Measurements from ENCODE around the gene DNAH14.
A peak's percentile ranks its signal among the peaks of the same experiment; 100 is the strongest.

The DNAH14 gene

DNA sequence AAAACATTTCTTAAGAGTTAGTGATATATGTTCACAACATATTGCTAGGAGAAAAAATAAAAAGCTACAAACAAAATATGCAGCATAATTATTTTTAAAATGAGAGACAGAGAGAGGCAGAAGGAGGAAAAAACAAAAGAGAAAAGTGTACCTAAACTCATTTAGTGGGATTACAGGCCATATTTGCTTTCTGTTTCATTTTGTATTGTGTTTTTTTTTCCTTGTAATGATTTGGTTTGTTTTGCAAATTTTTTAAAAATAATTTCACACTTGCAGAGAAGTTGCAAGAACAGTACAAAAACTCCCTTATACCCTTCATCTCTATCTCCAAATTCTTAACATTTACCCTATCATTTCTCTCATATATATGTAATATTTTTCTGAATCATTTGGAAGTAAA lies 433.3 kb downstream of the DNAH14 start:
- H3K4me2 ChIP-seq: peak overlapping the region; percentile 14; the same call in 1 of the 2 replicates
- no peak for TF ChIP-seq CTCF (conservative IDR thresholded peaks at IDR 0.05; ENCODE audit: low read depth, low read length)
- no peaks in the 10 kb centered on the region for H3K27me3 ChIP-seq (ENCODE audit: insufficient read depth, low read depth)
- no peaks in the 10 kb centered on the region for H4K20me1 ChIP-seq (ENCODE audit: insufficient read depth)
- H3K79me2 ChIP-seq (ENCODE audit: insufficient read depth, low read depth): no peaks in the 10 kb centered on the region
- no peak overlapping the region for H3K27ac ChIP-seq
- H3K9ac ChIP-seq: no peak overlapping the region
- H3K4me3 ChIP-seq (IDR thresholded peaks at IDR 0.05; ENCODE audit: insufficient read depth, low read depth, low read length): peak overlapping the region; percentile 45
- peak overlapping the region; percentile 15; the same call in 1 of the 2 replicates for H2AFZ ChIP-seq (ENCODE audit: low read depth)
- H3K4me1 ChIP-seq (ENCODE audit: low read depth, poor library complexity, severe bottlenecking): peaks cover 4% of the 10 kb centered on the region
- H3K36me3 ChIP-seq (ENCODE audit: insufficient read depth): no peaks in the 10 kb centered on the region

DNA sequence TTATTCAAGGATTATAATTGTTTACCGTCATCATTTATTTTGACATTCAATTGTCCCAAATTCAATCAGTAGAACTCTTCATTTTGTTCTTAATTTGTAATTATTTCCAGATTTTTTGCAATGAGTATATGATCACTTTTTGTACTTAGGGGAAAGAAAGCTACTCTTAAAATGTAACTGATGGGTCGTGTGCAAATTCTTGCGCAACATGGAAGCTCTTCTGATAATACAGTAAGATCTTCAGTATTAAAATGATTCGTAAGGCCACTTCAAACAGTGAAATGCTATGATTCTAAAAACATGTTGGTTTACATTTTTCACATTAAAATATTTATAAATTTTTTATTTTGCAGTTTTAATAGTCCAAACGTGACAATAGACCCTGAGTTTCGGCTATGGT lies 435.0 kb downstream of the DNAH14 start:
- H3K27ac ChIP-seq: no peak overlapping the region
- H3K4me1 ChIP-seq (ENCODE audit: low read depth, poor library complexity, severe bottlenecking): peaks cover 4% of the 10 kb centered on the region
- H2AFZ ChIP-seq (ENCODE audit: low read depth): no peak overlapping the region
- H3K9ac ChIP-seq: no peak overlapping the region
- TF ChIP-seq CTCF (conservative IDR thresholded peaks at IDR 0.05; ENCODE audit: low read depth, low read length): no peak
- H4K20me1 ChIP-seq (ENCODE audit: insufficient read depth): no peaks in the 10 kb centered on the region
- H3K36me3 ChIP-seq (ENCODE audit: insufficient read depth): no peaks in the 10 kb centered on the region
- H3K4me2 ChIP-seq: no peak overlapping the region
- H3K4me3 ChIP-seq (IDR thresholded peaks at IDR 0.05; ENCODE audit: insufficient read depth, low read depth, low read length): no peak overlapping the region
- H3K79me2 ChIP-seq (ENCODE audit: insufficient read depth, low read depth): no peaks in the 10 kb centered on the region
- no peaks in the 10 kb centered on the region for H3K27me3 ChIP-seq (ENCODE audit: insufficient read depth, low read depth)

DNA sequence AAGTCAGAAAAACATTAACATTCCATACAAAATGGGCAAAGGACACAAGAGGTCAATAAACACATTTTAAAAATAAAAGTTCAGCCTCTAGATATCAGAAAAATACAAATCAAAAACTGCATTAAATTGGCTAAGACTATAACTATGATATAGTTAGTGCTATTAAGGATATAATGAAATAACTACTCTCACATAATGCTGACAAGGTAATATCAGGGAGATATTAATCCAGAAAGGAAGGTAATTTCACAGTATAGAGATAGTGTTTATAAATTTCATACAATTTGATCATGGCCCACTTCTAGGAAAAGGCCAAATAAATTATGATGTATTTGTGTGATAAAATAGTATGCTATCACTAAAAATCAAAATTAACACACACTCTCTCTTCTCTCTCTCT lies 436.5 kb downstream of the DNAH14 start:
- Histone ChIP-seq H3K27ac (no peak overlapping the region), H3K4me1 (ENCODE audit: low read depth, poor library complexity, severe bottlenecking) (peaks cover 4% of the 10 kb centered on the region), H3K79me2 (ENCODE audit: insufficient read depth, low read depth) (no peaks in the 10 kb centered on the region), H3K27me3 (ENCODE audit: insufficient read depth, low read depth) (no peaks in the 10 kb centered on the region), H3K4me2 (no peak overlapping the region), H4K20me1 (ENCODE audit: insufficient read depth) (no peaks in the 10 kb centered on the region), H3K36me3 (ENCODE audit: insufficient read depth) (no peaks in the 10 kb centered on the region), H3K4me3 (IDR thresholded peaks at IDR 0.05; ENCODE audit: insufficient read depth, low read depth, low read length) (no peak overlapping the region), H2AFZ (ENCODE audit: low read depth) (no peak overlapping the region), H3K9ac (no peak overlapping the region)
- TF ChIP-seq CTCF (conservative IDR thresholded peaks at IDR 0.05; ENCODE audit: low read depth, low read length): no peak

GRCh38 chr1:225366552-225366951 lies 437.1 kb downstream of the DNAH14 start:
- Histone ChIP-seq H4K20me1 (ENCODE audit: insufficient read depth) (no peaks in the 10 kb centered on the region), H3K4me2 (no peak overlapping the region), H3K27ac (no peak overlapping the region), H2AFZ (ENCODE audit: low read depth) (no peak overlapping the region), H3K36me3 (ENCODE audit: insufficient read depth) (no peaks in the 10 kb centered on the region), H3K79me2 (ENCODE audit: insufficient read depth, low read depth) (no peaks in the 10 kb centered on the region), H3K4me3 (IDR thresholded peaks at IDR 0.05; ENCODE audit: insufficient read depth, low read depth, low read length) (no peak overlapping the region), H3K9ac (no peak overlapping the region), H3K27me3 (ENCODE audit: insufficient read depth, low read depth) (no peaks in the 10 kb centered on the region), H3K4me1 (ENCODE audit: low read depth, poor library complexity, severe bottlenecking) (peaks cover 4% of the 10 kb centered on the region)
- TF ChIP-seq CTCF (conservative IDR thresholded peaks at IDR 0.05; ENCODE audit: low read depth, low read length): no peak
